ENCODE measurements around the gene PLA2G6. TPM values are rescaled to one million over a fixed set of nuclear protein-coding genes. Genes with fewer than 3 reads are reported as not detected.
A peak's percentile ranks its signal among the peaks of the same experiment; 100 is the strongest.

Gene PLA2G6
- total RNA-seq, 1 experiment from 2014 or later, result 6.2 TPM

GRCh38 chr22:38214302-38215056, 32.8 kb upstream of the PLA2G6 start:
- DNase-seq (ENCODE audit: low spot score), result no peak

- no peak for DNase-seq (ENCODE audit: low spot score)
Observed at GRCh38 chr22:38213990-38214301, 32.3 kb upstream of the PLA2G6 start.

GRCh38 chr22:38213319-38213989, 31.8 kb upstream of the PLA2G6 start:
- DNase-seq (ENCODE audit: low spot score), result no peak

GRCh38 chr22:38212442-38212841, 30.8 kb upstream of the PLA2G6 start:
- no peak for DNase-seq (ENCODE audit: low spot score)

GRCh38 chr22:38211556-38211955, 29.9 kb upstream of the PLA2G6 start:
- DNase-seq (ENCODE audit: low spot score), result no peak

GRCh38 chr22:38208551-38208968, 26.9 kb upstream of the PLA2G6 start:
- no peak for DNase-seq (ENCODE audit: low spot score)

GRCh38 chr22:38207898-38208432, 26.3 kb upstream of the PLA2G6 start:
- no peak for DNase-seq (ENCODE audit: low spot score)

- no peak for DNase-seq (ENCODE audit: low spot score)
Observed at GRCh38 chr22:38205261-38206128, 23.9 kb upstream of the PLA2G6 start.

GRCh38 chr22:38204784-38205183, 23.2 kb upstream of the PLA2G6 start:
- no peak for DNase-seq (ENCODE audit: low spot score)

- no peak for DNase-seq (ENCODE audit: low spot score)
Observed at GRCh38 chr22:38203855-38204514, 22.4 kb upstream of the PLA2G6 start.

GRCh38 chr22:38203090-38203810, 21.6 kb upstream of the PLA2G6 start:
- peak; percentile 46 for DNase-seq (ENCODE audit: low spot score)

- DNase-seq (ENCODE audit: low spot score), result no peak
Observed at GRCh38 chr22:38202437-38203089, 20.9 kb upstream of the PLA2G6 start.

GRCh38 chr22:38201711-38202436, 20.2 kb upstream of the PLA2G6 start, which contains the start of gene MAFF:
MAFF (plus strand) TSS chr22:38201994; CDS start chr22:38213854, 11,860 bp downstream.
- peak; percentile 85 for DNase-seq (ENCODE audit: low spot score)

- no peak for DNase-seq (ENCODE audit: low spot score)
Observed at GRCh38 chr22:38201371-38201710, 19.7 kb upstream of the PLA2G6 start.

- no peak for DNase-seq (ENCODE audit: low spot score)
Observed at GRCh38 chr22:38199826-38200559, 18.4 kb upstream of the PLA2G6 start.

- no peak for DNase-seq (ENCODE audit: low spot score)
Observed at GRCh38 chr22:38196791-38197419, 15.3 kb upstream of the PLA2G6 start.

- DNase-seq (ENCODE audit: low spot score), result no peak
Observed at GRCh38 chr22:38193580-38193979, 11.9 kb upstream of the PLA2G6 start.

GRCh38 chr22:38192475-38192863, 10.8 kb upstream of the PLA2G6 start:
- DNase-seq (ENCODE audit: low spot score), result no peak
